HepG2 (cell line): ENCODE results near the gene CCL4. TPM values are rescaled to one million over a fixed set of nuclear protein-coding genes. Genes with fewer than 3 reads are reported as not detected.
"Not testable (repeated sequence)": the region's sequence is repeated elsewhere in the genome, so short reads cannot be mapped to it uniquely, and the experiment has no call there.

Experiments
- ATAC-seq: fragments of 200-7000 bp; cut with Tn5 transposase; 3 replicates; pipeline ENCODE4 v1.9.1; 2020; ENCODE audit warnings: mild to moderate bottlenecking, moderate library complexity
- BruUV-seq: library from RNA; stranded (reverse); fragments of 400-500 nt; replicated peaks from 2 replicates; lab custom pipeline; 2021; lab: Mats Ljungman, UMichigan
- CTCF ChIA-PET: fragments of 300-600 bp; formaldehyde crosslinking; extraction: SDS; loops from one replicate; lab custom pipeline; 2021; ENCODE audit warnings: low total read pairs, inconsistent platforms, low intra/inter-chr PET ratio; lab: Yijun Ruan, JAX
- POLR2A ChIA-PET: fragments of 350-600 bp; sonication (Branson Sonifier 250); formaldehyde crosslinking; loops from one replicate; lab custom pipeline; 2020; ENCODE audit warnings: antibody characterized with exemption, inconsistent platforms; lab: Yijun Ruan, JAX
- DNase-seq: peaks from one replicate; pipeline ENCODE4 v3.0.0-alpha.2; 2015; ENCODE audit warnings: low spot score
- FAIRE-seq: peaks from 3 replicates; lab custom pipeline; 2011; peaks lifted over from hg19 to GRCh38; lab: Jason Lieb, UNC
- H2AFZ ChIP-seq: one replicate; pipeline ENCODE4 v1.6.1; 2011; ENCODE audit warnings: low read length, inconsistent platforms
- H3K27ac ChIP-seq: fragments of 300-600 bp; 3 replicates; pipeline ENCODE4 v1.8.0; 2011; ENCODE audit warnings: mixed run types, mild to moderate bottlenecking, mixed read lengths, low read length, inconsistent platforms; ENCODE audit not compliant: insufficient read depth; ENCODE audit errors: extremely low read length
- H3K27me3 ChIP-seq, 2 experiments: fragments of 200-600 bp in 1 of 2; 2 replicates in 1 of 2; 3 replicates in 1 of 2; pipeline versions ENCODE4 v1.6.0 to v1.8.0; 2011; ENCODE audit warnings: low read length in 2 of 2, mild to moderate bottlenecking in 2 of 2, moderate library complexity in 2 of 2, inconsistent platforms in 1 of 2; ENCODE audit not compliant: insufficient read depth in 2 of 2, control insufficient read depth in 1 of 2
- H3K36me3 ChIP-seq, 2 experiments: fragments of 200-600 bp in 1 of 2; replicated peaks in 1 of 2; 2 replicates in 1 of 2; 3 replicates in 1 of 2; pipeline versions ENCODE4 v1.5.1 to v1.8.0; 2011; ENCODE audit warnings: low read length in 2 of 2, inconsistent platforms in 1 of 2; ENCODE audit not compliant: insufficient read depth in 2 of 2, control insufficient read depth in 1 of 2
- H3K4me1 ChIP-seq: 2 replicates; pipeline ENCODE4 v1.5.1; 2012; ENCODE audit warnings: low read length, inconsistent platforms; ENCODE audit not compliant: insufficient read depth
- H3K4me2 ChIP-seq: 2 replicates; pipeline ENCODE4 v1.6.0; 2011; ENCODE audit warnings: low read depth, low read length, inconsistent platforms
- H3K4me3 ChIP-seq, 3 experiments: fragments of 200-600 bp in 1 of 3; sonication (generic), shearing (Covaris generic) in 1 of 3; replicated peaks in 1 of 3; 2 replicates each; pipeline ENCODE4 v1.5.1; 2011 to 2016; ENCODE audit warnings: low read length in 3 of 3, inconsistent platforms in 2 of 3, low read depth in 2 of 3, mild to moderate bottlenecking in 2 of 3, control low read depth in 1 of 3, mixed read lengths in 1 of 3; ENCODE audit not compliant: insufficient read depth in 1 of 3
- H3K79me2 ChIP-seq: one replicate; pipeline ENCODE4 v1.6.1; 2011; ENCODE audit warnings: low read length, inconsistent platforms; ENCODE audit not compliant: insufficient read depth
- H3K9ac ChIP-seq: 2 replicates; pipeline ENCODE4 v1.6.0; 2011; ENCODE audit warnings: mild to moderate bottlenecking, low read depth, low read length, inconsistent platforms; ENCODE audit not compliant: insufficient read depth
- H3K9me3 ChIP-seq: 2 replicates; pipeline ENCODE4 v1.5.1; 2012; ENCODE audit warnings: mild to moderate bottlenecking, low read length
- H4K20me1 ChIP-seq: 2 replicates; pipeline ENCODE4 v1.6.0; 2011; ENCODE audit warnings: inconsistent platforms, mild to moderate bottlenecking, low read length, moderate library complexity; ENCODE audit not compliant: insufficient read depth
- ATF7 ChIP-seq, 2 experiments: fragments of 450-650 bp in 1 of 2; sonication (generic) in 1 of 2; formaldehyde crosslinking in 1 of 2; IDR thresholded peaks; 2 replicates each; pipeline versions ENCODE4 v1.4.0 to v1.6.1; 2016 to 2020; ENCODE audit warnings: antibody characterized with exemption in 1 of 2, mild to moderate bottlenecking in 1 of 2, missing genetic modification reagents in 1 of 2
- WGBS: methylation state at CpG from one replicate; pipeline ENCODE4 v1.1.6; 2017; ENCODE audit warnings: low lambda C conversion rate; 5-methylcytosine and 5-hydroxymethylcytosine counted together
- in situ Hi-C: cut with HindIII; loops from 2 replicates; pipeline ENCODE4 v1.10.0; 2017; ENCODE audit warnings: low pct_unique_long_range_greater_than_20kb; ENCODE audit not compliant: extremely low pct_ligation_motif_present
- intact Hi-C: fragments of 100-400 bp; cut with micrococcal nuclease; formaldehyde crosslinking; loops from one replicate; pipeline ENCODE4 v1.10.0; 2022; ENCODE audit not compliant: unreplicated experiment
- polyA plus RNA-seq, 8 experiments: library from polyadenylated mRNA; depleted of rRNA in 3 of 8; stranded (reverse) in 7 of 8; unstranded in 1 of 8; fragments of >200 nt; fragmentation: Illumina TruSeq in 4 of 8; extraction: Trizol in 4 of 8; gene quantifications; 2 replicates each; pipeline versions ENCODE4 v1.2.1 to v1.2.3, GENCODE V29; 2011 to 2016; ENCODE audit warnings: low read depth in 4 of 8, missing spikeins in 1 of 8, mixed read lengths in 1 of 8; ENCODE audit not compliant: insufficient read depth in 1 of 8
- total RNA-seq, 5 experiments: library from RNA; depleted of rRNA; stranded (reverse); fragments of >200 nt; fragmentation: Illumina TruSeq; extraction: Trizol; gene quantifications; 2 replicates each; pipeline ENCODE4 v1.2.3, GENCODE V29; 2016; ENCODE audit warnings: low read depth in 1 of 5

The CCL4 gene
- total and polyA plus RNA-seq, 2 of the 13 experiments (the other 11 are each of a cell fraction or from before 2014, with no cell fraction given), result not detected

GRCh38 chr17:36114971-36115648 is 11.5 kb downstream of the CCL4 start:
- H3K79me2 ChIP-seq, POLR2A ChIA-PET, intact Hi-C loops, in situ Hi-C loops, H3K4me2 ChIP-seq, H3K36me3 ChIP-seq, H3K9me3 ChIP-seq, H3K9ac ChIP-seq, H3K27me3 ChIP-seq, H2AFZ ChIP-seq, DNase-seq, ATAC-seq, BruUV-seq, H3K4me3 ChIP-seq, H4K20me1 ChIP-seq, H3K4me1 ChIP-seq, H3K27ac ChIP-seq, CTCF ChIA-PET, FAIRE-seq: not testable (repeated sequence)
- 2% methylated on average over 5 of the region's 5 CpGs for WGBS

GRCh38 chr17:36115649-36115977 is 12.0 kb downstream of the CCL4 start:
- BruUV-seq, in situ Hi-C loops: not testable (repeated sequence)

More at GRCh38 chr17:36115649-36115977, 12.0 kb downstream of the CCL4 start:
- H3K27me3 ChIP-seq; intact Hi-C loops; H3K27ac ChIP-seq; H3K36me3 ChIP-seq; H4K20me1 ChIP-seq; H3K4me1 ChIP-seq; CTCF ChIA-PET; H2AFZ ChIP-seq; H3K4me3 ChIP-seq; FAIRE-seq; H3K79me2 ChIP-seq; POLR2A ChIA-PET; ATAC-seq; H3K9ac ChIP-seq; H3K4me2 ChIP-seq; H3K9me3 ChIP-seq; DNase-seq; TF ChIP-seq ATF7 (CRISPR knock-in tag; IDR thresholded peaks at IDR 0.05): not testable (repeated sequence)
- TF ChIP-seq ATF7 (IDR thresholded peaks at IDR 0.05), result peak; percentile 67
